Stimulated activated effector memory CD8-positive, alpha-beta T cell treated with anti-CD3 and anti-CD28 coated beads, Interleukin-12 subunit alpha, Interleukin-12 subunit beta, amount 100 ng/mL, for 72 hours (primary cell): ENCODE results near the gene SH3RF3.
A peak's percentile ranks its signal among the peaks of the same experiment; 100 is the strongest.

ENCODE experiments used
- ATAC-seq: fragments of 150-1000 bp; cut with Tn5 transposase; 2 replicates; pipeline ENCODE4 v1.10.0; 2021
- DNase-seq, 2 donors: peaks; one replicate each; pipeline ENCODE4 v3.0.0; 2021 to 2022; ENCODE audit warnings: low spot score in 2 of 2
- H3K27ac Mint-ChIP-seq: one replicate; pipeline ENCODE4 v1.8.0; 2022; ENCODE audit warnings: mild to moderate bottlenecking, mixed read lengths
- H3K36me3 Mint-ChIP-seq: one replicate; pipeline ENCODE4 v1.8.0; 2022; ENCODE audit warnings: mild to moderate bottlenecking, mixed read lengths
- H3K4me1 Mint-ChIP-seq: one replicate; pipeline ENCODE4 v1.8.0; 2022; ENCODE audit warnings: mixed read lengths
- H3K4me3 Mint-ChIP-seq: one replicate; pipeline ENCODE4 v1.8.0; 2022; ENCODE audit warnings: mild to moderate bottlenecking, mixed read lengths
- H3K9me3 Mint-ChIP-seq: one replicate; pipeline ENCODE4 v1.8.0; 2022; ENCODE audit warnings: mixed read lengths

Gene SH3RF3

GRCh38 chr2:109402180-109402579, 273.2 kb downstream of the SH3RF3 start:
- Mint-ChIP-seq H3K4me1 (peaks cover 35% of the 10 kb centered on the region), H3K4me3 (peak overlapping the region; percentile 32), H3K9me3 (no peaks in the 10 kb centered on the region), H3K36me3 (no peaks in the 10 kb centered on the region), H3K27ac (peak overlapping the region; percentile 32)
- ATAC-seq (no peak), DNase-seq (no peak)

DNA sequence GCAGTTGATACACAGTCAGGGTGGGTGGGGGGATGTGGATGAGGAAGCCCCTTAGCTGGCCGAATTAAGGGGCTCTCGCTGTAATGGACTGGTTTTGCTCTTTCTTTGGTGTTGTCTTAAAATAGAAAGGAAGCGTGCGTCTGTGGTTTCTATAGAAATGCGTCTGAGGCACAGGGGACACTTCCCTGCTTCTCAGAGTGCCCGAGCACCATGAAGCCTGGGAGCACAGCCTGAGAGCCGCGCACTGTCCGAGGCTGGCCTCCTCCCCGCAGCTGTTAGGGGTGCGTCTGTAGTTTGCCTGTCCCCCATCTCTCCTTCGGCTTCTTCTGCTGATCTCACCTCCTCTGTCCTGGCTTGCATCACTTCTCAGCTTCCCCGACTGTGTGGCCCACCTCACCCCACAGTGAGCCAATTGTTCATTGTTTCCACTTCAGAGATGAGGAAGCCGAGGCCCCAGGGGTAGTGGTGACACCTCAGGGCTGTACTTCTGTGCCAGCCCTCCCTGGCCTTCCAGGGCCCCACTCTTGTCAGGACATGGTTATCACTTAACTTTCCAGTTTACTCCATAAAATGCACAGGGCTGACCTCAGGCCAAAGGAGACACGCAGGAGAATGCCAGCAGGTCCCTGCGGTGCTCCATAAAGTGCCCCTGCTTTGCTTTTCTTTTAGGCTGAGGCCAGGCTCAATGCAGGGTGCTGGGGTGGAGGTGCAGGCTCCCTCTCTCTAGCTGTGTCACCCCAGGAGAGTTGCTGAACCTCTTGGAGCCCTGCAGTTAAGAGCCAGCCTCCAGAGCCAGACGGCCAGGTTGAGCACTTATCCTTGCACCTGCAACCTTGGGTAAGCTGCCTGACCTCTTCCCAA, 274.2 kb downstream of the SH3RF3 start:
- DNase-seq (no peak), ATAC-seq (peak; percentile 84)
- H3K4me3 Mint-ChIP-seq: peak overlapping the region; percentile 32
- no peaks in the 10 kb centered on the region for H3K9me3 Mint-ChIP-seq
- no peaks in the 10 kb centered on the region for H3K36me3 Mint-ChIP-seq
- peaks cover 25% of the 10 kb centered on the region for H3K4me1 Mint-ChIP-seq
- peak overlapping the region; percentile 32 for H3K27ac Mint-ChIP-seq

- Mint-ChIP-seq H3K9me3 (no peaks in the 10 kb centered on the region), H3K36me3 (no peaks in the 10 kb centered on the region), H3K4me1 (peaks cover 24% of the 10 kb centered on the region), H3K27ac (no peak overlapping the region), H3K4me3 (peak overlapping the region; percentile 32)
- ATAC-seq (peak; percentile 60), DNase-seq (no peak)
Observed at GRCh38 chr2:109403841-109404201, 274.8 kb downstream of the SH3RF3 start.

GRCh38 chr2:109404681-109405080, 275.7 kb downstream of the SH3RF3 start:
- DNase-seq (no peak), ATAC-seq (no peak)
- no peaks in the 10 kb centered on the region for H3K36me3 Mint-ChIP-seq
- H3K4me1 Mint-ChIP-seq: peaks cover 24% of the 10 kb centered on the region
- H3K4me3 Mint-ChIP-seq: no peak overlapping the region
- no peaks in the 10 kb centered on the region for H3K9me3 Mint-ChIP-seq
- H3K27ac Mint-ChIP-seq: no peak overlapping the region

GRCh38 chr2:109405873-109406272, 276.9 kb downstream of the SH3RF3 start:
- ATAC-seq (no peak), DNase-seq (no peak)
- H3K4me3 Mint-ChIP-seq: no peak overlapping the region
- no peaks in the 10 kb centered on the region for H3K36me3 Mint-ChIP-seq
- no peak overlapping the region for H3K27ac Mint-ChIP-seq
- no peaks in the 10 kb centered on the region for H3K9me3 Mint-ChIP-seq
- H3K4me1 Mint-ChIP-seq: peaks cover 24% of the 10 kb centered on the region

GRCh38 chr2:109406301-109406700, 277.3 kb downstream of the SH3RF3 start:
- H3K4me3 Mint-ChIP-seq: no peak overlapping the region
- no peaks in the 10 kb centered on the region for H3K36me3 Mint-ChIP-seq
- ATAC-seq (no peak), DNase-seq (no peak)
- no peak overlapping the region for H3K27ac Mint-ChIP-seq
- H3K4me1 Mint-ChIP-seq: peaks cover 24% of the 10 kb centered on the region
- H3K9me3 Mint-ChIP-seq: no peaks in the 10 kb centered on the region

DNA sequence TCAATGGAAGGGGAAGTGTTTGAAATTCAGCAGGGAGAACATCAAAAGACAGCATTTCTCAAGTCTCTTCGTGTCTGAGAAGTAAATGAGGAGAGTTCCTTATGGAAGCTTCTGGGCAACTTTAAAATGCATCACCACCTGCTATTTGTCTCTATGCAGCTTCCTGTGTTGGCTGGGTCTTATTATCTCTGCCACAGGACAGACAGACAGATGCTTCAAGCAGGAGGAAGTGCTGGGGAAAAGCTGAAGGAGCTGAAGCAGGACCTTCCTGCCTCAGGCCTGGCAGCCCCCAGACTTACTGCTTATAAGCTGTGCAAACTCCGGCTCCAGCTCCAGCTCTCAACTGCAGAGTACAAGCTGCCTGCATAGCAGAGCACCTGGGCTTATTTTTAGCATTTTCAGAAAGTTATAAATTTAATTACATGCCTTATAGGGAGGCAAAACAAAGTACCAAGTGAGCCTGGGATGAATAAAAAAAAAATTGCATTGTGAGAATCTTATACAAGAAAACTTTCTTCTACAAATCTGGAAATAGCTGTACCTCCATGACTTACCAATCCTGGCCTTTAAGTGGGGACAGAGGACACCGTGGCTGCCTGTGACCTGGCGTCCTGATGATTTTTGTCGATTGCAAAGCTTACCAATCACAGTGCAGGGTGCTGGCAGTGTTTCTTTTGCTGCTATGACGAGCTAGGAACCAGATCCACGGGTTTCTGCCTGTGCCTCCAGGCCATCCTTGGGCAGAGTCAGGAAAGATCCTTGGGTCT, 278.5 kb downstream of the SH3RF3 start:
- Mint-ChIP-seq H3K4me1 (peaks cover 20% of the 10 kb centered on the region), H3K4me3 (no peak overlapping the region), H3K27ac (no peak overlapping the region), H3K9me3 (no peaks in the 10 kb centered on the region), H3K36me3 (no peaks in the 10 kb centered on the region)
- ATAC-seq (no peak), DNase-seq (no peak)

GRCh38 chr2:109408043-109408335, 279.0 kb downstream of the SH3RF3 start:
- Mint-ChIP-seq H3K27ac (no peak overlapping the region), H3K4me3 (no peak overlapping the region), H3K4me1 (peaks cover 14% of the 10 kb centered on the region), H3K36me3 (no peaks in the 10 kb centered on the region), H3K9me3 (no peaks in the 10 kb centered on the region)
- DNase-seq (no peak), ATAC-seq (no peak)

DNA sequence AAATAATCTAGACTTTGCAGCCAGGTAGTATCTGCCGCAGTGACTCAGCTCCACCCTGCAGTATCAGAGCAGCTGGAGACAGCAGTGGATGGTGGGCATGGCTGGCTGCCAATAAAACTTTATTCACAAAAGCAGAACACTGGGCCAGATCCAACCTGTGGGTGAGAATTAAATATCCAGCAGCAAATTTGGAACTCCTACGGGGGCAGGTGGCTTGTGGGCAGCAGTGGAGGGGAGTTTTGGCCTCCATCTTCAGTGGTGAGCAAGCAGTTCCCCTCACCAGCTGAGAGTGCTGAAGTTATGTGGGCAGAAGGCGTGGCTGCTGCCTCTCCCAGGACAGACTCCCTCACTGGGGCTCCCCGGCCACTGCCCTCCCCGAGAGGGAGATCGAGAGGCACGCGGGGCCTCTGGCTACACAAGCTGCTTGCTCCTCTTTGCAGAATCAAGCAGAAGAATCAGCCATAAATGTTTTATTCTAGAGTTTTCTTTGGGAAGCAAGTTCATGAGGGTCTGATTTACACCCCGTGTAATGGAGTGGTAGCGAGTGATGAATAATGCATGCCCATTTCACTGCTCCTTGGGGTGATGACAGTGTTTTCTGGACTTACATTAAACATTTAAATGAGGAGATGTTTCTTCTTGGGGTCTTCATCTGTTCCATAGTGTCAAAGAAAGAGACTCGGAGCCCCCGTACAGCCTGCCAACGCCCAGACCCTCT, 280.5 kb downstream of the SH3RF3 start:
- Mint-ChIP-seq H3K4me1 (no peaks in the 10 kb centered on the region), H3K9me3 (no peaks in the 10 kb centered on the region), H3K4me3 (no peak overlapping the region), H3K36me3 (no peaks in the 10 kb centered on the region), H3K27ac (no peak overlapping the region)
- DNase-seq (no peak), ATAC-seq (no peak)

GRCh38 chr2:109410039-109410815, 281.2 kb downstream of the SH3RF3 start:
- Mint-ChIP-seq H3K4me1 (no peaks in the 10 kb centered on the region), H3K9me3 (no peaks in the 10 kb centered on the region), H3K36me3 (no peaks in the 10 kb centered on the region), H3K27ac (no peak overlapping the region), H3K4me3 (no peak overlapping the region)
- ATAC-seq (no peak), DNase-seq (no peak)

DNA sequence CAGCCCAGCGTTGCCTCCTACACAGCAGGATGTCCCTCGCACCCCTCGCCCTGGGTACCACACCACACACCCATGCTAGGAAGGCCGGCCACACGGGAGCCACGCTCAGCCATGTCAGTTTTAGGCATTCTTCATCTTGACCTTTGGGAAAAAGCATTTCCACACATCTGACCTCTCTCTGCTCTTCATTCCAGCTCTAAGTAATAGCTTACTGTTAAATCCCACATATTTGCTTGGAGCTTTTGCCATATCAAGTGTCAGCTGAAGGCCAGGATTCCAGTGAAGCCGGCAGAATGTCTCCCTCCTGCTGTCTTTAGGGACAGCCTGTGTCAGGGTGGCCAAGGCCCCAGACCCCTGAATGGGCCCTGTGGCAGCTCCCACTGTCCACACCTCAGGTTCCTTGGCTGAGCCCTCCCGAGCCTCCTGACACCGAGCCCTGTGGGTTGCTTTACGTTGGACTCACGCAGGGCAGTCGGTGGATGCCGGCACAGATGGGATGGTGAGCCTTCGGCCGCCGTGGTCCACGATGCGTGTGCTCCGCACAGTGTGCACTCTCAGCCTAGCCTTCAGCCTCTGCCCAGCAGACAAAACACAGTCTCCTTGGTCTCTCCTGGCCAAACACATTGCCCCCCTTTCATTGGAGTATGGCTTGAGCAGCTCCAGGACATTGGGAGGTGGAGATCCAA, 282.8 kb downstream of the SH3RF3 start:
- no peak for DNase-seq
- ATAC-seq: no peak
- Mint-ChIP-seq H3K4me1 (no peaks in the 10 kb centered on the region), H3K4me3 (no peak overlapping the region), H3K27ac (no peak overlapping the region), H3K9me3 (no peaks in the 10 kb centered on the region), H3K36me3 (no peaks in the 10 kb centered on the region)

- Mint-ChIP-seq H3K27ac (no peak overlapping the region), H3K4me3 (no peak overlapping the region)
Observed at GRCh38 chr2:109415581-109416013, 286.6 kb downstream of the SH3RF3 start.

DNA sequence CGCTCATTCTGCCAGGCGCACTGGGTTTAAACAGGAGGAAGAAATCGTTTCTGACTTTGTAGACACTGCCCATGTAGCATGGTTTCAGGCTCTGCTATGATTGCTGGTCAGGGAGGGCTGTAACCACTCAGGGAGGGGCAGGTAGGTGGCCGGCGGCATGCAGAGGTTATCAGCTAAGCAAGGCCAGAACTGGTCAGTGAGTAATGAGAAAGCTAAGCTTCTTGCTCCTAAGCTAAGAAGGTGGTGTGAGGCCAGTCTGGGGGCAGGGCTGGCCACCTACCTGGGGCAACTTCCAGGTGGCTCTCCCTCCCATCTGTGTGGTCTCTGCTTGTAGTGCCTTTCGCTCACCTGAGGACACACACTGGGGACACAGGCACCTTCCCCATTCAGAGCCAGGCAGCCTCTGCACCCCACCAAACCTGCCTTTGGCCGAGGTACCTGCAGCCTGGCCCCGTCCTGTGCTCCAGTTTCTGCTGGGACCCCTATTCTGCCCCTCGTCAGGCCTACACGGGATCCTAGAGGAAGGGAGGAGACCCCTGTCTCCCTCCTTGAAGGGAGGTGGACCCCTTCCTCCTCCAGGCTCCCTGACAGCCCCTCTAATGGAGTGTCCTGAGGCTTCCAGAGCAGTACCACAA, 288.8 kb downstream of the SH3RF3 start:
- no peak overlapping the region for H3K4me3 Mint-ChIP-seq
- H3K36me3 Mint-ChIP-seq: no peaks in the 10 kb centered on the region
- H3K27ac Mint-ChIP-seq: no peak overlapping the region
- no peak for DNase-seq
- no peaks in the 10 kb centered on the region for H3K4me1 Mint-ChIP-seq
- H3K9me3 Mint-ChIP-seq: no peaks in the 10 kb centered on the region
- ATAC-seq: no peak

More at GRCh38 chr2:109415581-109416013, 286.6 kb downstream of the SH3RF3 start:
- H3K4me1 Mint-ChIP-seq: no peaks in the 10 kb centered on the region
- ATAC-seq: no peak
- no peaks in the 10 kb centered on the region for H3K9me3 Mint-ChIP-seq
- no peaks in the 10 kb centered on the region for H3K36me3 Mint-ChIP-seq
- DNase-seq: no peak

- Mint-ChIP-seq H3K27ac (no peak overlapping the region), H3K4me1 (no peaks in the 10 kb centered on the region)
Observed at GRCh38 chr2:109418716-109419115, 289.7 kb downstream of the SH3RF3 start.

More at GRCh38 chr2:109418716-109419115, 289.7 kb downstream of the SH3RF3 start:
- no peaks in the 10 kb centered on the region for H3K36me3 Mint-ChIP-seq
- no peak for DNase-seq
- H3K4me3 Mint-ChIP-seq: no peak overlapping the region
- H3K9me3 Mint-ChIP-seq: no peaks in the 10 kb centered on the region
- ATAC-seq: no peak
